DMS153 (cell line): Measurements from ENCODE around the gene SPOCK1.

ENCODE experiments used
- DNase-seq: peaks from one replicate; lab custom pipeline; 2025; lab: John Stamatoyannopoulos, UW

Gene SPOCK1

GRCh38 chr5:137292461-137293027 lies 206.6 kb downstream of the SPOCK1 start:
- no peak for DNase-seq

GRCh38 chr5:137291436-137291835 lies 207.7 kb downstream of the SPOCK1 start:
- DNase-seq = no peak

- DNase-seq = no peak
Measured at GRCh38 chr5:137291031-137291430, 208.1 kb downstream of the SPOCK1 start.

GRCh38 chr5:137290373-137290772 lies 208.8 kb downstream of the SPOCK1 start:
- DNase-seq = no peak

GRCh38 chr5:137289856-137290255 lies 209.3 kb downstream of the SPOCK1 start:
- no peak for DNase-seq

- DNase-seq = no peak
Measured at GRCh38 chr5:137287569-137287968, 211.6 kb downstream of the SPOCK1 start.

- no peak for DNase-seq
Measured at GRCh38 chr5:137286025-137286610, 213.0 kb downstream of the SPOCK1 start.

- peak; percentile 25 for DNase-seq
Measured at GRCh38 chr5:137283801-137284200, 215.3 kb downstream of the SPOCK1 start.

- DNase-seq = no peak
Measured at GRCh38 chr5:137282216-137282615, 216.9 kb downstream of the SPOCK1 start.

GRCh38 chr5:137281201-137281600 lies 217.9 kb downstream of the SPOCK1 start:
- DNase-seq = no peak

- DNase-seq = no peak
Measured at GRCh38 chr5:137280656-137281055, 218.5 kb downstream of the SPOCK1 start.

GRCh38 chr5:137279521-137280231 lies 219.4 kb downstream of the SPOCK1 start:
- peak; percentile 21 for DNase-seq

GRCh38 chr5:137278476-137278875 lies 220.7 kb downstream of the SPOCK1 start:
- DNase-seq = no peak

GRCh38 chr5:137275083-137275482 lies 224.0 kb downstream of the SPOCK1 start:
- no peak for DNase-seq

- no peak for DNase-seq
Measured at GRCh38 chr5:137273511-137273910, 225.6 kb downstream of the SPOCK1 start.

GRCh38 chr5:137272831-137273230 lies 226.3 kb downstream of the SPOCK1 start:
- DNase-seq = no peak

GRCh38 chr5:137269946-137270345 lies 229.2 kb downstream of the SPOCK1 start:
- DNase-seq = no peak

GRCh38 chr5:137269274-137269673 lies 229.9 kb downstream of the SPOCK1 start:
- no peak for DNase-seq

GRCh38 chr5:137268646-137269045 lies 230.5 kb downstream of the SPOCK1 start:
- no peak for DNase-seq

GRCh38 chr5:137266186-137266585 lies 232.9 kb downstream of the SPOCK1 start:
- DNase-seq = no peak

GRCh38 chr5:137265457-137265856 lies 233.7 kb downstream of the SPOCK1 start:
- no peak for DNase-seq

GRCh38 chr5:137264573-137264972 lies 234.6 kb downstream of the SPOCK1 start:
- no peak for DNase-seq

- no peak for DNase-seq
Measured at GRCh38 chr5:137264041-137264440, 235.1 kb downstream of the SPOCK1 start.
